HepG2 (cell line): ENCODE results near the gene IP6K3. TPM values are rescaled to one million over a fixed set of nuclear protein-coding genes. Genes with fewer than 3 reads are reported as not detected.

Source experiments
- ATAC-seq: fragments of 200-7000 bp; cut with Tn5 transposase; 3 replicates; pipeline ENCODE4 v1.9.1; 2020; ENCODE audit warnings: mild to moderate bottlenecking, moderate library complexity
- BruUV-seq: library from RNA; stranded (reverse); fragments of 400-500 nt; replicated peaks from 2 replicates; lab custom pipeline; 2021; lab: Mats Ljungman, UMichigan
- CTCF ChIA-PET: fragments of 300-600 bp; formaldehyde crosslinking; extraction: SDS; loops from one replicate; lab custom pipeline; 2021; ENCODE audit warnings: low total read pairs, inconsistent platforms, low intra/inter-chr PET ratio; lab: Yijun Ruan, JAX
- POLR2A ChIA-PET: fragments of 350-600 bp; sonication (Branson Sonifier 250); formaldehyde crosslinking; loops from one replicate; lab custom pipeline; 2020; ENCODE audit warnings: antibody characterized with exemption, inconsistent platforms; lab: Yijun Ruan, JAX
- DNase-seq: peaks from one replicate; pipeline ENCODE4 v3.0.0-alpha.2; 2015; ENCODE audit warnings: low spot score
- FAIRE-seq: peaks from 3 replicates; lab custom pipeline; 2011; peaks lifted over from hg19 to GRCh38; lab: Jason Lieb, UNC
- H2AFZ ChIP-seq: one replicate; pipeline ENCODE4 v1.6.1; 2011; ENCODE audit warnings: low read length, inconsistent platforms
- H3K27ac ChIP-seq: fragments of 300-600 bp; 3 replicates; pipeline ENCODE4 v1.8.0; 2011; ENCODE audit warnings: mixed run types, mild to moderate bottlenecking, mixed read lengths, low read length, inconsistent platforms; ENCODE audit not compliant: insufficient read depth; ENCODE audit errors: extremely low read length
- H3K27me3 ChIP-seq, 2 experiments: fragments of 200-600 bp in 1 of 2; 2 replicates in 1 of 2; 3 replicates in 1 of 2; pipeline versions ENCODE4 v1.6.0 to v1.8.0; 2011; ENCODE audit warnings: low read length in 2 of 2, mild to moderate bottlenecking in 2 of 2, moderate library complexity in 2 of 2, inconsistent platforms in 1 of 2; ENCODE audit not compliant: insufficient read depth in 2 of 2, control insufficient read depth in 1 of 2
- H3K36me3 ChIP-seq, 2 experiments: fragments of 200-600 bp in 1 of 2; replicated peaks in 1 of 2; 2 replicates in 1 of 2; 3 replicates in 1 of 2; pipeline versions ENCODE4 v1.5.1 to v1.8.0; 2011; ENCODE audit warnings: low read length in 2 of 2, inconsistent platforms in 1 of 2; ENCODE audit not compliant: insufficient read depth in 2 of 2, control insufficient read depth in 1 of 2
- H3K4me1 ChIP-seq: 2 replicates; pipeline ENCODE4 v1.5.1; 2012; ENCODE audit warnings: low read length, inconsistent platforms; ENCODE audit not compliant: insufficient read depth
- H3K4me2 ChIP-seq: 2 replicates; pipeline ENCODE4 v1.6.0; 2011; ENCODE audit warnings: low read depth, low read length, inconsistent platforms
- H3K4me3 ChIP-seq, 3 experiments: fragments of 200-600 bp in 1 of 3; sonication (generic), shearing (Covaris generic) in 1 of 3; replicated peaks in 1 of 3; 2 replicates each; pipeline ENCODE4 v1.5.1; 2011 to 2016; ENCODE audit warnings: low read length in 3 of 3, inconsistent platforms in 2 of 3, low read depth in 2 of 3, mild to moderate bottlenecking in 2 of 3, control low read depth in 1 of 3, mixed read lengths in 1 of 3; ENCODE audit not compliant: insufficient read depth in 1 of 3
- H3K79me2 ChIP-seq: one replicate; pipeline ENCODE4 v1.6.1; 2011; ENCODE audit warnings: low read length, inconsistent platforms; ENCODE audit not compliant: insufficient read depth
- H3K9ac ChIP-seq: 2 replicates; pipeline ENCODE4 v1.6.0; 2011; ENCODE audit warnings: mild to moderate bottlenecking, low read depth, low read length, inconsistent platforms; ENCODE audit not compliant: insufficient read depth
- H3K9me3 ChIP-seq: 2 replicates; pipeline ENCODE4 v1.5.1; 2012; ENCODE audit warnings: mild to moderate bottlenecking, low read length
- H4K20me1 ChIP-seq: 2 replicates; pipeline ENCODE4 v1.6.0; 2011; ENCODE audit warnings: inconsistent platforms, mild to moderate bottlenecking, low read length, moderate library complexity; ENCODE audit not compliant: insufficient read depth
- CC2D1A ChIP-seq: sonication (generic); formaldehyde crosslinking; IDR thresholded peaks from 2 replicates; pipeline ENCODE4 v1.8.1; 2023; ENCODE audit warnings: mild to moderate bottlenecking, missing genetic modification reagents
- CHCHD3 ChIP-seq: sonication (generic); formaldehyde crosslinking; IDR thresholded peaks from 2 replicates; pipeline ENCODE4 v1.8.0; 2022; ENCODE audit warnings: mild to moderate bottlenecking, missing genetic modification reagents, moderate library complexity
- HNRNPUL1 ChIP-seq: fragments of 200-400 bp; formaldehyde crosslinking; IDR thresholded peaks from 2 replicates; pipeline ENCODE4 v1.6.1; 2017; ENCODE audit warnings: low read depth, mild to moderate bottlenecking, low read length, moderate library complexity
- KAT8 ChIP-seq: IDR thresholded peaks from 2 replicates; pipeline ENCODE4 v1.6.1; 2016; ENCODE audit warnings: missing genetic modification reagents, missing compliant biosample characterization
- MBD4 ChIP-seq: IDR thresholded peaks from 2 replicates; pipeline ENCODE4 v1.6.1; 2012; ENCODE audit warnings: low read length, inconsistent platforms, borderline replicate concordance
- NBN ChIP-seq: fragments of 450-650 bp; conservative IDR thresholded peaks from 2 replicates; pipeline ENCODE4 v1.6.1; 2017
- POGZ ChIP-seq: sonication (generic); formaldehyde crosslinking; IDR thresholded peaks from 2 replicates; pipeline ENCODE4 v1.4.0; 2020; ENCODE audit warnings: mild to moderate bottlenecking, missing genetic modification reagents
- REL ChIP-seq: sonication (generic); formaldehyde crosslinking; conservative IDR thresholded peaks from 2 replicates; pipeline ENCODE4 v1.8.0; 2022; ENCODE audit warnings: mild to moderate bottlenecking, missing genetic modification reagents, moderate library complexity
- TMF1 ChIP-seq: sonication (generic); formaldehyde crosslinking; IDR thresholded peaks from 2 replicates; pipeline ENCODE4 v1.8.1; 2022; ENCODE audit warnings: low read depth, missing genetic modification reagents
- ZNF121 ChIP-seq: sonication (generic); formaldehyde crosslinking; IDR thresholded peaks from 2 replicates; pipeline ENCODE4 v1.5.0; 2020; ENCODE audit warnings: mild to moderate bottlenecking, missing genetic modification reagents
- ZNF496 ChIP-seq: sonication (generic); formaldehyde crosslinking; IDR thresholded peaks from 2 replicates; pipeline ENCODE4 v1.8.1; 2023; ENCODE audit warnings: mild to moderate bottlenecking, moderate library complexity, missing genetic modification reagents; ENCODE audit not compliant: insufficient replicate concordance
- WGBS: methylation state at CpG from one replicate; pipeline ENCODE4 v1.1.6; 2017; ENCODE audit warnings: low lambda C conversion rate; 5-methylcytosine and 5-hydroxymethylcytosine counted together
- in situ Hi-C: cut with HindIII; loops from 2 replicates; pipeline ENCODE4 v1.10.0; 2017; ENCODE audit warnings: low pct_unique_long_range_greater_than_20kb; ENCODE audit not compliant: extremely low pct_ligation_motif_present
- intact Hi-C: fragments of 100-400 bp; cut with micrococcal nuclease; formaldehyde crosslinking; loops from one replicate; pipeline ENCODE4 v1.10.0; 2022; ENCODE audit not compliant: unreplicated experiment
- polyA plus RNA-seq, 8 experiments: library from polyadenylated mRNA; depleted of rRNA in 3 of 8; stranded (reverse) in 7 of 8; unstranded in 1 of 8; fragments of >200 nt; fragmentation: Illumina TruSeq in 4 of 8; extraction: Trizol in 4 of 8; gene quantifications; 2 replicates each; pipeline versions ENCODE4 v1.2.1 to v1.2.3, GENCODE V29; 2011 to 2016; ENCODE audit warnings: low read depth in 4 of 8, missing spikeins in 1 of 8, mixed read lengths in 1 of 8; ENCODE audit not compliant: insufficient read depth in 1 of 8
- total RNA-seq, 5 experiments: library from RNA; depleted of rRNA; stranded (reverse); fragments of >200 nt; fragmentation: Illumina TruSeq; extraction: Trizol; gene quantifications; 2 replicates each; pipeline ENCODE4 v1.2.3, GENCODE V29; 2016; ENCODE audit warnings: low read depth in 1 of 5
- TF ChIP-seq, protein P1 (sequence below): sonication (generic); formaldehyde crosslinking; IDR thresholded peaks from 2 replicates; pipeline ENCODE4 v1.8.0; 2022; ENCODE audit warnings: mild to moderate bottlenecking, missing genetic modification reagents
- TF ChIP-seq, protein P2 (sequence below): sonication (generic); formaldehyde crosslinking; IDR thresholded peaks from 2 replicates; pipeline ENCODE4 v1.4.0; 2020; ENCODE audit warnings: mild to moderate bottlenecking, missing genetic modification reagents
- TF ChIP-seq, protein P3 (sequence below): sonication (generic); formaldehyde crosslinking; conservative IDR thresholded peaks from 2 replicates; pipeline ENCODE4 v1.8.0; 2022; ENCODE audit warnings: mild to moderate bottlenecking, moderate library complexity, missing genetic modification reagents

Gene IP6K3
- total and polyA plus RNA-seq, 2 of the 13 experiments (the other 11 are each of a cell fraction or from before 2014, with no cell fraction given): 0.11 to 0.18 TPM

DNA sequence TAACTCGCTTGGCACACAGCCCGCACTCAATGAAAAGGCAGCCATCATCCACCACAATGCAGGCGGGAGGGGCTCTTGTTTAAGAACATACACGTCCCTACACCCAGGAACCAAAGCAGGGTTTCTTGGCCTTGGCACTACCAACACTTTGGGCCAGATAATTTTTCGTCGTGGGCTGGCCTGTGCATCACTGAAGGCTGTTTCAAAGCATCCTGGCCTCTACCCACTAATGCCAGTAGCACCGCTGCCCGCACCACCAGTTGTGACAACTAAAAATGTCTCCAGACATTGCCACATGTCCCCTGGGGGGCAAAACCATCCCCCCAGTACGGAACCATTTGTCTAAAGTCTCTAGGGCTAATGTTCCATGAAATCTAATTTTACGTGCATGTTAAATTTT is 48.2 kb downstream of the IP6K3 start:
- H3K79me2 ChIP-seq: no peaks in the 10 kb centered on the region
- intact Hi-C loops: no loop called here
- no peak overlapping the region for H2AFZ ChIP-seq
- no peaks in the 10 kb centered on the region for H3K9me3 ChIP-seq
- ChIA-PET POLR2A (no interaction called here), CTCF (interaction anchor here (4.7 kb wide), 1 partner anchor 113 kb away, joined by 19 read pairs; no protein-coding TSS in a partner anchor)
- no peaks in the 10 kb centered on the region for H3K27me3 ChIP-seq
- TF ChIP-seq KAT8 (CRISPR knock-in tag): no peak
- no peak for TF ChIP-seq NBN
- TF ChIP-seq ZNF121 (CRISPR knock-in tag): no peak
- TF ChIP-seq, protein P1, sequence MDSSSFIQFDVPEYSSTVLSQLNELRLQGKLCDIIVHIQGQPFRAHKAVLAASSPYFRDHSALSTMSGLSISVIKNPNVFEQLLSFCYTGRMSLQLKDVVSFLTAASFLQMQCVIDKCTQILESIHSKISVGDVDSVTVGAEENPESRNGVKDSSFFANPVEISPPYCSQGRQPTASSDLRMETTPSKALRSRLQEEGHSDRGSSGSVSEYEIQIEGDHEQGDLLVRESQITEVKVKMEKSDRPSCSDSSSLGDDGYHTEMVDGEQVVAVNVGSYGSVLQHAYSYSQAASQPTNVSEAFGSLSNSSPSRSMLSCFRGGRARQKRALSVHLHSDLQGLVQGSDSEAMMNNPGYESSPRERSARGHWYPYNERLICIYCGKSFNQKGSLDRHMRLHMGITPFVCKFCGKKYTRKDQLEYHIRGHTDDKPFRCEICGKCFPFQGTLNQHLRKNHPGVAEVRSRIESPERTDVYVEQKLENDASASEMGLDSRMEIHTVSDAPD (CRISPR knock-in tag): no peak
- TF ChIP-seq, protein P2, sequence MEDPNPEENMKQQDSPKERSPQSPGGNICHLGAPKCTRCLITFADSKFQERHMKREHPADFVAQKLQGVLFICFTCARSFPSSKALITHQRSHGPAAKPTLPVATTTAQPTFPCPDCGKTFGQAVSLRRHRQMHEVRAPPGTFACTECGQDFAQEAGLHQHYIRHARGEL (CRISPR knock-in tag): no peak
- no peak for TF ChIP-seq CC2D1A (CRISPR knock-in tag)
- no peak for TF ChIP-seq CHCHD3 (CRISPR knock-in tag)
- WGBS: 97% methylated on average over 10 of the region's 10 CpGs
- no peak overlapping the region for H3K27ac ChIP-seq
- BruUV-seq: no TSS peak
- FAIRE-seq (no peak), ATAC-seq (no peak), DNase-seq (no peak)
- H3K4me2 ChIP-seq: no peak overlapping the region
- H3K4me3 ChIP-seq: no peak overlapping the region
- peaks cover 32 to 74% of the 10 kb centered on the region in 2 experiments for H3K36me3 ChIP-seq
- no peaks in the 10 kb centered on the region; the same call in 1 of the 2 replicates for H4K20me1 ChIP-seq
- in situ Hi-C loops: no loop called here
- H3K4me1 ChIP-seq: no peaks in the 10 kb centered on the region
- H3K9ac ChIP-seq: no peak overlapping the region

DNA sequence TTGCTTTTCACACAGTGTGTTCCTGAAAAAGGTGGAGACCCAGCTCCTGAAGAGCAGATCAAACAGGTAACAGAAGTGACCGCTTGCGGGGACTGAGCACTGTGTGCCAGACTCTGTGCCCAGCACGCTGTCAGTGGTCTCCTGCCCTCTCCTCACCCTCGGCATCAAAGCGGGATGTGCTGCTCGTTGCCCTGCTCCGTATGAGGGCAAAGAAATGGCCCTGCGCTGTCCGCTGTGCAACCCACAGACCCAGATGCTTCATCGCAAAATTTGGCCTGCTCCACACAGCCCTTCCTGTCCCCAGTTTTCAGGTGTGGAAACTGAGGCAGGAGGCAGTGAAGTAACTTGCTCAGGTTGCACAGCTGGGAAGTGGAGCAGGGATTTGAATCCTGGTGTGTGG is 48.9 kb downstream of the IP6K3 start:
- no peak overlapping the region for H3K4me2 ChIP-seq
- 96% methylated on average over 10 of the region's 10 CpGs for WGBS
- no peaks in the 10 kb centered on the region for H3K79me2 ChIP-seq
- no TSS peak for BruUV-seq
- H4K20me1 ChIP-seq: no peaks in the 10 kb centered on the region; the same call in 1 of the 2 replicates
- FAIRE-seq (no peak), DNase-seq (no peak), ATAC-seq (no peak)
- peaks cover 35 to 79% of the 10 kb centered on the region in 2 experiments for H3K36me3 ChIP-seq
- in situ Hi-C loops (no loop called here), intact Hi-C loops (no loop called here)
- H3K4me1 ChIP-seq: no peaks in the 10 kb centered on the region
- no peak overlapping the region for H3K27ac ChIP-seq
- H3K9ac ChIP-seq: no peak overlapping the region
- H3K4me3 ChIP-seq: no peak overlapping the region
- ChIA-PET POLR2A (interaction anchor here (0.8 kb wide), 1 partner anchor 13 kb away, joined by 6 read pairs; the partner anchor contains the start of gene UQCC2), CTCF (no interaction called here)
- H2AFZ ChIP-seq: no peak overlapping the region
- H3K9me3 ChIP-seq: no peaks in the 10 kb centered on the region
- H3K27me3 ChIP-seq: no peaks in the 10 kb centered on the region
- TF ChIP-seq REL (CRISPR knock-in tag) (no peak), ZNF496 (no peak), TMF1 (CRISPR knock-in tag) (no peak), MBD4 (no peak), POGZ (CRISPR knock-in tag) (no peak), HNRNPUL1 (no peak)
- TF ChIP-seq, protein P3, sequence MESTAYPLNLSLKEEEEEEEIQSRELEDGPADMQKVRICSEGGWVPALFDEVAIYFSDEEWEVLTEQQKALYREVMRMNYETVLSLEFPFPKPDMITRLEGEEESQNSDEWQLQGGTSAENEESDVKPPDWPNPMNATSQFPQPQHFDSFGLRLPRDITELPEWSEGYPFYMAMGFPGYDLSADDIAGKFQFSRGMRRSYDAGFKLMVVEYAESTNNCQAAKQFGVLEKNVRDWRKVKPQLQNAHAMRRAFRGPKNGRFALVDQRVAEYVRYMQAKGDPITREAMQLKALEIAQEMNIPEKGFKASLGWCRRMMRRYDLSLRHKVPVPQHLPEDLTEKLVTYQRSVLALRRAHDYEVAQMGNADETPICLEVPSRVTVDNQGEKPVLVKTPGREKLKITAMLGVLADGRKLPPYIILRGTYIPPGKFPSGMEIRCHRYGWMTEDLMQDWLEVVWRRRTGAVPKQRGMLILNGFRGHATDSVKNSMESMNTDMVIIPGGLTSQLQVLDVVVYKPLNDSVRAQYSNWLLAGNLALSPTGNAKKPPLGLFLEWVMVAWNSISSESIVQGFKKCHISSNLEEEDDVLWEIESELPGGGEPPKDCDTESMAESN (CRISPR knock-in tag): no peak
